Measurements from ENCODE around the gene GSTA5.
"Not testable (repeated sequence)": the region's sequence is repeated elsewhere in the genome, so short reads cannot be mapped to it uniquely, and the experiment has no call there.

Gene GSTA5

DNA sequence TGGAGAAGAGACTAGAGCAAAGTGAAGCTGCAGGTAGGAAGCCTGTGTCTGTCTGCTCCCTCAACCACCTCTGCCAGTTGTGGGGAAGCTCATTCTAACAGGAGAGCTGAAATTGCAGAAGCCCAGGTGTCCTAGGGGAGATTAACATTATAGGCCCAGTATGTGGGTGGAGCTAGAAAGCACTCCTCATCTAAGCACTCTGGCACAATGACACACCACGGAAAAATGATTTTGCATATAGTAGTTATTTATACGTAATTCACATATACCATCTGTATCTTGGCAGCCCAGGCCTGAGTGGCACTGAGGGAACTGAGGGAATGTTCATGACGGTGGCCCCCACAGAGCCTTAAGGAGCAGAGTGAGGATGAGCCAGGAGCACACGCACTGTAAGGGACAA is 9.7 kb downstream of the GSTA5 start:
- not testable (repeated sequence) for DNase-seq

DNA sequence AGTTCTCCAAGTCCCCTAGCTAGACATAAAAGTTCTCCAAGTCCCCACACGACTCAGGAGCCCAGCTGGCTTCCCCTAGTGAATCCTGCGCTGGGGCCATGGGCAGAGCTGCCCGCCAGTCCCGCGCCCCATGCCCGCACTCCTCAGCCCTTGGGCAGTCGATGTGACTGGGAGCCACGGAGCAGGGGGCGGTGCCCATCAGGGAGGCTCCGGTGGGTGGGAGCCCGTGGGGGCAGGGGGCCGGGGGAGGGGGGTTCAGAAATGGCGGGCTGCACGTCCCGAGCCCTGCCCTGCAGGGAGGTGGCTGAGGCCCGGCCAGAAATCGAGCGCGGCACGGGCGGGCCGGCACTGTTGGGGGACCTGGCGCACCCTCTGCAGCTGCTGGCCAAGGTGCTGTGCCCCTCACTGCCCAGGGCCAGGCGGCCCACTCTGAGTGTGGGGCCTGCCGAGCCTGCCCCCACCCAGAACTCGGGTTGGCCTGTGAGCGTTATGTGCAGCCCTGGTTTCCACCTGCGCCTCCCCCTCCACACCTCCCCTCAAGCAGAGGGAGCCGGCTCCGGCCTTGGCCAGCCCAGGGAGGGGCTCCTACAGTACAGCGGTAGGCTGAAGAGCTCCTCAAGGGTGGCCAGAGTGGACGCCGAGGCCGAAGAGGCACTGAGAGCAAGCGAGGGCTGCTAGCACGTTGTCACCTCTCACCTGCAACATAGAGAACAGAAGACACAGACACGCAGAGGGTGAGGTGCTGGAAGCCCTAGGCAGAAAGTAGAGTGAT is 11.4 kb downstream of the GSTA5 start:
- DNase-seq: no peak

DNA sequence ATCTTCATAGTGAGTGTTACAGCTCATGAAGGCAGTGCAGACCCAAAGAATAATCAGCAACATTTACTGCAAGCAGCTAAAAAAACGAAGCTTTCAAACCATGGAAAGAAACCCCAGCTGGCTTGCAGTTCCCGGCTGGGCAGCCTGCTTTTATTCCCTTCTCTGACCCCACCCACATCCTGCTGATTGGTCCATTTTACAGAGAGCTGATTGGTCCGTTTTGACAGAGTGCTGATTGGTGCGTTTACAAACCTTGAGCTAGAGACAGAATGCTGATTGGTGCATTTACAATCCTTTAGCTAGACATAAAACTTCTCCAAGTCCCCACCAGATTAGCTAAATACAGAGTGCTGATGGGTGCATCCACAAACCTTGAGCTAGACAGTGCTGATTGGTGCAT is 12.0 kb downstream of the GSTA5 start:
- DNase-seq: not testable (repeated sequence)

DNA sequence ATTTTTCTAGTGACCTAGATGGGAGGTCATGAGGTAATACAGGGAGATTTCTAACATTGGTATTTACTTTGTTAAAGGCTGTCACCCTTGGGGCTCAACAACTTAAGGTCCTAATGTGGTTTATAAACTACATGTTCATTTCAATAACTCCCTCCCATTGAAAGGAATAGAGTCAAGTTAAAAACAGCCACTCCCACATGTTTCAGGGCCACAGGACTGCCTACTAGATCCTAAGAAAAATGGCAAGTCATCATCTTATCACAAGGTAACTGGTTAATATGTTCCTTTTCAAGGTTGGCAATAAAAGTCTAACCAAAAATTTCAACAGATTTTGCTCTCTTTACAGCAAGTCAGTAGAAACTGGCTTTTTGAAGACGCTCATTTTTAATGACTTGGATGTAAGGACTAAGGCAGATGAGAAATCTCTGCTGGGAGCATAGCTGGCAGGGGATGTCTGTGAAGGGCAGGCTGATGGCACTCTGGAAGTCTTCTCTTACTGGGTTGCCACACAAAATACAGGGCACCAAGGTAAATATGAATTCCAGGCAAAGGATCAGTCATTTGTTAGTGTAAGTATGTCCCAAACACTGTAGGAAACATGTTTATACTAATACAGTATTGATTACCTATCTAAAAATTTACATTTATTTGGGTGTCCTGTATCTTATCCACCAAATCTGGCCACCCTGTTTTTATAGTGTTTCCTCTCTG is 13.4 kb downstream of the GSTA5 start:
- DNase-seq: not testable (repeated sequence)

DNA sequence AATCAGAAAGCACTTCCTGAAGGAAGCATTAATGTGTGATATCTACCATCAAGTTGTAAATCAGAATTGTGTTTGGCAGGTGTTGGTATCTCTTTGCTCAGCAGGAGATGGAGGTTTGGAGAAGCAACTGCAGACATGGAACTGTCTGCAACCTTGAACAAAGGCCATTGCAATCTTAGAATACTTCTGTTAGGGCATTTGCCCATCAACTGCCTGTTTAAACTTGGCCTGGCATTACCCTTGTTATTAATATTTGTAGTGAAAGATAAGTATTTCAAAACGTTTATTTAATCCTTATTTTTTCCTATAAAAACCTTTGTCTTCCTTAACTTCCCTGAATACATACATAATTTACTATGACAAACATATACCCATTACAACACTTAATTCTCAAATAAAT is 14.1 kb downstream of the GSTA5 start:
- DNase-seq: no peak

DNA sequence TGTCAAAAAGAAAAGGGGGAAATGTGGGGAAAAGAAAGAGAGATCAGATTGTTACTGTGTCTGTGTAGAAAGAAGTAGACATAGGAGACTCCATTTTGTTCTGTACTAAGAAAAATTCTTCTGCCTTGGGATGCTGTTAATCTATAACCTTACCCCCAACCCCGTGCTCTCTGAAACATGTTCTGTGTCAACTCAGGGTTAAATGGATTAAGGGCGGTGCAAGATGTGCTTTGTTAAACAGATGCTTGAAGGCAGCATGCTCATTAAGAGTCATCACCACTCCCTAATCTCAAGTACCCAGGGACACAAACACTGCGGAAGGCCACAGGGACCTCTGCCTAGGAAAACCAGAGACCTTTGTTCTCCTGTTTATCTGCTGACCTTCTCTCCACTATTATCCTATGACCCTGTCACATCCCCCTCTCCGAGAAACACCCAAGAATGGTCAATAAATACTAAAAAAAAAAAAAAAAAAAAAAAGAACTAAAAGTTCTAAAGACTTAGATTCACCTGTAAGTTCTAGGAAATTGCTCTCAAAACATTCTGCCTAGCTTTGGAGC is 14.6 kb downstream of the GSTA5 start:
- not testable (repeated sequence) for DNase-seq

DNA sequence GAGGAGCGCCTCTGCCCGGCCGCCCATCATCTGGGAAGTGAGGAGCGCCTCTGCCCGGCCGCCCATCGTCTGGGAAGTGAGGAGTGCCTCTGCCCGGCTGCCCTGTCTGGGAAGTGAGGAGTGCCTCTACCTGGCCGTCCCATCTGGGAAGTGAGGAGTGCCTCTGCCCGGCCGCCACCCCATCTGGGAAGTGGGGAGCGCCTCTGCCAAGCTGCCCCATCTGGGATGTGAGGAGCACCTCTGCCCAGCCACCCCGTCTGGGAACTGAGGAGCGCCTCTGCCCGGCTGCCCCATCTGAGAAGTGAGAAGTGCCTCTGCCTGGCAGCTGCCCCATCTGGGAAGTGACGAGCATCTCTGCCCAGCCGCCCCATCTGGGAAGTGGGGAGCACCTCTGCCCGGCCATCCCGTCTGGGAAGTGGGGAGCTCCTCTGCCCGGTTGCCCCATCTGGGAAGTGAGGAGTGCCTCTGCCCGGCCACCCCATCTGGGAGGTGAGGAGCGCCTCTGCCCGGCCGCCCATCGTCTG is 15.3 kb downstream of the GSTA5 start:
- not testable (repeated sequence) for DNase-seq

DNA sequence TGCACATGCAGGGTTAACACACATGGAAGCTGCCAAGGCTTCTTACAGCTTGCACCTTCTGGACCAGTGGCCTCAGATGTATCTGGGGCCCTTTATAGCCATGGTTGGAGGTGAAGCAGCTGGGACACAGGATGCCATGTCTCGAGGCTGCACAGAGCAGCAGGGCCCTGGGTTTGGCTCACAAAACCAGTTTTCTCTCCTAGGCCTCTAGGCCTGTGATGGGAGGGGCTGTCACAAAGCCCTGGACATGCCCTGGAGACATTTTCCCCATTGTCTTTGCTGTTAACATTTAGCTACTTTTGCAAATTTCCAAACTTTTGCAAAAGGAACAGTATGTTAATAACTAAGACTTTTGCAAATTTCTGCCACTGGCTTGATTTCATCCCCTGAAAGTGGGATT is 18.8 kb downstream of the GSTA5 start:
- no peak for DNase-seq

DNA sequence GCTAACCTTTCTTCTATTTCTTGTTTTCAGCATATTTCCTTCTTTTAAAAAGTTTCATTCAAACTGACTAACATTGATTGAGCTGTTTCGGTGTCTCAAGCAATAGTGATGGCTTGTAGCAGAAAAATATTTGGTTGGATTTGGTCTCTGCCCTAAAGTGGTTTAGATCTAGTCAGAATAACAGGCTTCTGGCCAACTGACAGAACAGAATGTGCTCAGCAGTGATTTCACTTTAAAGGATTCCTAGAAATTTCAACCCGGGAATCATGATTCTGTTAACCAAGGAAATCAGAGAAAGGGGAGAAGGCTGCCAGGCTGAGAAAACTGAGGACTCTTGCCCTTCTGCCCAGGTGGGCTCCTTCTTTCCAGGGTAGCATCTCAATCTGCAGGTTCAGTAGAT is 20.4 kb downstream of the GSTA5 start:
- no peak for DNase-seq

DNA sequence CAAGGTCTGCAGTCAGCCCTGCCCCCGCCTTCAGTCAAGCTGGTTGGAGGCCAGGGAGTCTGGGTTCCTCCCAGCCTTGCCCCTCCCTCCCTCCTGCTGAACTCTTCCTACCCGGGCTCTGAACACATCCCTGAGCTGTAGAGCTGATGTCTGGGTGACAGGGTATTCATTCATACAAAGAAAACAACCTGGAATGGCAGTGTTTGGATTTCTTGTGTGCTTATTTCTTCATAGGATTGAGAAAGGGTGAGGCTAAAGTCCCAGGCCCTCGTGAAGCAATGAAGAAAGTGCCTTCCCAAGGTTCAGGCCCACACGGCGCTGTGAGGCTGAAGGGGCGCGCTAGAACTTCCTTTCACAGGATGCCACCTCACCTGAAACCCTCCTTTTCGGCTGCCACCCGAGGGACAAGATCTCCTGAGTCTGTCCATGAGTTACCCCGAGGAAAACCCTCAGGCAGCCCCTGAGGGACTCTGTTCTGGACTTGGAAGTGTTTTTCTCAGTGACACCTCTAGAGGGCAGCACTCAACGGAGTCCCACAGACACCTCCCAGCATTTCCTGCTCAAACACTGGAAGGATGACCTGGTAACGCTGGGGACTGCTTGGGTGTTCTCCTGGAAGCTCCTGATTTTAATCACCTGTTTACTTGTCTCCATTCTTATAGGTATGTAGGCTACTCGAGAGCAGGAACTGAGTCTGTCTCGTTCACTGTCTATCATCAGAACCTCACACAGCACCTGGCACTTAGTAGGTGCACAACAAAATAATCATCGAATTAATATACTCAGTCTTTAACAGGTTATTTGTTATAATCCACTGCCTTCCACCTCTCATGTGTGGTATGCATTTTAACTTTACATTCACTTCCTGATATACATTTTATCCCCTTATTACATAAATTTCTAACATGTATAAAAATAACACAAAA is 25.2 kb downstream of the GSTA5 start:
- DNase-seq: peak; percentile 37

DNA sequence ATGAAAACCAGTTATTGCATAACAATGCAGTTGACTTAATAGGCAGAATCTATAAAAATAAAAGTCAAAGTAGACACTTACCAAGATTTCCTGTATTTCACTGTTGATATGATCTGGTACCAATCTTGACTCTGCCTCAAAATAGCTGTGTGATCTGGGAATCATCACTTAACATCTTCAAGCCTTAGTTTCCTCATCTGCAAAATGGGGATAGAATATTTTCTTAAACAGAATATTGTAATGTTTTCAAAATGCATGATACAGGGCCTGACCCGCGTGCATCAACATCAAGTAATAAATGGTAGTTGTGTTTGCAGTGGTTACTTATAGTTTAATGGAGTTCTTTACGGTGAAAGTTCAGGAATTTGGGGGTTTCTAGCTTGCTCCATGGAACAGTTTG is 26.1 kb downstream of the GSTA5 start:
- DNase-seq: not testable (repeated sequence)

DNA sequence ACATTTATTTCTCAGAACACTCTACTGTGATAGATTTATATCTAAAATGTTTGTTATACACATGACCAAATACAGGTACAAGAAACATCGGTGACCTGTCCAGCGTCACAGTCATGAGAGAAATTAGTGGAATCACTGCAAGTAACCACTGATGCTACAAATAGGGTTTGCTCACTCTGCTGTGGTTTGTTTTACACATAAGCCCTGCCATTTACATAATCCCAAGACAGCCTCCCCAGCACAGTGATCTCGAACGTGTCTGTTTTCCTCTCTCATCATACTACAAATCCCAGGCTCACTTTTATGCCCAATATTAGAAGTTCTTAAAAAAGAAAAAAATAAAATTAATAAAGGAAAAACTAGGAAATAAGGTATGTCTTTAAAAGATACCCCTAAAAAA is 30.8 kb downstream of the GSTA5 start:
- not testable (repeated sequence) for DNase-seq

DNA sequence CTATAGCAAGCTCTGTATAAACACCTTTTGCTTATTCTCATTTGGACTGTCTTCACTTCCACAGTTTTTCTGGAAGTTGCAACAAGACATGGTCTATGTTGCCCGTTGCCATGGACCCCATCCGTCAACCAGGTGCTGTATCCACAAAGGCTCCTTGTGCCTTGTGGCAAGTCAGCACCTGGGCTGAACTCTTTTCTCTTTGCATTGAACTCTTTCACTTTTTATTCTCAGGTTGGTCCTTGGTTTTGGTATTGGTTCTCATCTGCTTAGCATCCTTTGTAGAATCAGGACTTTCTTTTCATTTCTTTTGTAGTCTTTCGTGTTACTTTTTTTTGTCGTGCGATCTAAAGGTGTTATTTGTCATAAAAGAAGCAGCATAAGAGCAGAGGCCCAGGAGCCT is 32.0 kb downstream of the GSTA5 start:
- DNase-seq: no peak

DNA sequence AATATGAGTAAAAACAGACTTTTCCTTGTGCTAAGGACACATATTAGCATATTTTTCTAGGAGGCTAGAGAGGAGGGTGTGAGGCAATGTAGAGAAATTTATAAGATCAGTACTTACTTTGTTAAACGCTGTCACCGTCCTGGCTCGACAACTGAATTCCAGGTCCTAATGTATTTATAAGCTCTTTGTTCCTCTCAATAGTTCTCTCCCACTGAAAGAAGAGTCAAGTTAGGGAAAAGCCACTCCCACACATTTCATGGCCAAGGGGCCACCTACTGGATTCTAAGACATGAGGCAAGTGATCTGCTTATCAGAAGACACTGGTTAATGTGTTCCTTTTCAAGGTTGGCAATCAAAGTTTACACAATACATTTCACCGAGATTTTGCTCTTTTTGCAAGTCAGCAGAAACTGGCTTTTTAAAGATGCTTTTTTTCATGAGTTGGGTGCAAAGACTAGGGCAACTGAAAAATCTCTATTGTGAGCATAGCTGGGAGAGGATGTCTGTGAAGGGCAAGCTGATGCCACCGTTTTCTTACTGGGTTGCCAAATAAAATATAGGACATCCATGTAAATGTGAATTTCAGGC is 36.9 kb downstream of the GSTA5 start, which contains the start of gene GSTA1:
GSTA1 (minus strand) TSS at position 149 of the 588 bp plus-strand sequence. CDS start 4,549 bp downstream, outside the sequence.
- DNase-seq: not testable (repeated sequence)

DNA sequence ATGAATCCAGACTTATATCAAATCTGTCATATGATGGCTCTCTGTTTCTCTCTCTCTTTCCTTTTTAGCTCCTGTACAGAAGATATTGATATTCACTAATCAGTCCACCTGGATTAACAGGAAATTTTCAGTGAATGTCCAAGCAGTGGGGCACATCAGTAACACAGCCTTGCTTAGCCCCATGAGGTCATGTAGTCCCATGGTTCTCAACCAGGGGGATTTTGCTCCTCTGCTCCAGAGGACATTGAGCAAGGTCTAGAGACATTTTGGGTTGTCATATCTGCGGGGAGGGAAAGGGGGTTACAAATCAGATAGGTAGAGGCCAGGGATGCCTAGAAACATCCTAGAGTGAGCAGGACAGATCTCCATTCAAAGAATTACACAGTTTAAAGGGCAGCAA is 37.8 kb downstream of the GSTA5 start:
- no peak for DNase-seq

DNA sequence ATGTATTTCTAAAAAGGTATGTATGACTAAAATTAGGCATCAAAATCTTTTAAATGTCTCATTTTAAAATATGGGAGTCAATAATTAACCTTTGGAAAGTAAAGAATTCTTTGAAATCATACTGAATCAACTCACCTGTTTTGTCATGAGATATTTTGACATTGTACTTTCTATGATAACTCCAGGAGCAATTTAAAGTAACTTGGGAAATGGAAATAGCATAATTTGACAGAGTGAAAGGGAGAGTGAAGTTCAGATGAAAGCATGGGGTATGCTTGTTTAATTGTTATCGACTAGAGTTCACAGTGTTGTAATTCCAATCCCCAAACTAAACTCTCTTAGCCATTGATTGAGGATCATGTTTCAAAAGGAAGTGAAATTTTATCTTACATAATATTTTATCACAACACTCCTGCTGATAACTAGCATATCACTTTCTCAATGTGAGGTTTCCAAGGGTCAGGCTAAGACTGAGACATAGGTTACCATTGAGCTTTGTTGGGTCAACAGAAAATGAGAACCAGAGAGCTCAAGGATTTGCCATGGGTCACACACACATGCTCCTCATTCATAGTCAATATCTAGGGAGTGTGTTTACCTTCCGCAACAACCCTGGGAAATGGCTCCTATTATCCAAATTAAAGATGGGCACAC is 39.3 kb downstream of the GSTA5 start:
- DNase-seq: no peak

DNA sequence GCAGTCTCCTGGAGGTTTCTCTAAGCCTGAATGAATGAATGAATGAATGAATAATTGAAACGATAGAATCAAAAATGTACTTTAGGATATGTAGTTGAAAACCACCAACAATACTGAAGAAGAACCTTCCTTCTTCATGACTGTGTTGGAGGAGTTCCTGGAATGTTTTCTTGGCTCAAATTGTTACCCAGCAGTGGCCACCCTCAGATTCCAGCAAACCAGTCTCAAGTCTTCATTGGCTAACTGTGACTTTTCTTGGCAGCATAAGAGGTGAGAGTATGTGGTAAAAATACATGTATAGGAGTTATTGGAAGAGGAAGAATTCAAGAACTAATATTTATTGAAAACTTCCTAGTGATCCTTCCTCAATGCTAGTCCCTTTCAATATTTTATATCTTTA is 41.3 kb downstream of the GSTA5 start:
- DNase-seq: not testable (repeated sequence)

DNA sequence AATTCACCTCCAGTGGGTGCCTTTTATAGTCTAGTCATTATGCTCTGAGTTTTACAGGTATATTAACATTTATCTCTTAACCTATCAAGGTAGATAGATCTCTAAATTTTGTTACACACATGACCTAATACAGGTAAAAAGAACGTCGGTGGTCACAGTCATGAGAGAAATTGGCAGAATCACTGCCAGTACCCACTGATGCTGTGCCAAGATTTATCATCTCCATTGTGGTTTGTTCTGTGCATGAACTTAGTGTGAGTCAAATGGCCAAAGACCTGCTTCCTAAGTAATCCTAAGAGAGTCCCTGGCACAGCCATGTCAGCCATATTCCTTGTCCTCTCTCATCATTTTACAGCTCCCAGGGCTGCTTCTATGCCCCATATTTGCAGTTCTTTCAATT is 46.2 kb downstream of the GSTA5 start:
- not testable (repeated sequence) for DNase-seq

DNA sequence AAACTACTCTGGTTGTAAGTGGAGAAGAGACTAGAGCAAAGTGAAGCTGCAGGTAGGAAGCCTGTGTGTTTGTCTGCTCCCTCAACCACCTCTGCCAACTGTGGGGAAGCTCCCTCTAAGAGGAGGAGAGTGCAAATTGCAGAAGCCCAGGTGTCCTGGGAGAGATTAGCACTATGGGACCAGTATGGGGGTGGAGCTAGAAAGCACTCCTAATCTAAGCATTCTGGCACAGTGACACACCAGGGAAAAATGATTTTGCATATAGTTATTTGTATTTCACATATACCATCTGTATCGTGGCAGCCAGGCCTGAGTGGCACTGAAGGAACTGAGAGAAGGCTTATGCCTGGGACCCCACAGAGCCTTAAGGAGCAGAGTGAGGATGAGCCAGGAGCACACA is 49.8 kb downstream of the GSTA5 start:
- no peak for DNase-seq

DNA sequence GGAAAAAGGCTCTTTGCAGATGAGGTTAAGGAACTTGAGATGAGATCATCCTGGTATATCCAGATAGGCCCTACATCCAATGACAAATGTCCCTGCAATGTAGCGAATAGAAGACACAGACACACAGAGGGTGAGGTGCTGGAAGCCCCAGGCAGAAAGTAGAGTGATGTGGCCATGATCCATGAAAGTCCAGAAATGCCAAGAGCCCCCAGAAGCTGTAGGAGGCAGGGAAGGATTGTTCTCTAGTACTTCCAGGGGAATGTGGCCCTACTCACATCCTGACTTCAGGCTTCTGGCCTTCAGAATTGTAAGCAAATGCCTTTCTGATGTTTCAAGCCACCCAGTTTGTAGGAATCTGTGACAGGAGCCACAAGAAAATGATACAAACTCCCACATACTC is 51.0 kb downstream of the GSTA5 start:
- DNase-seq: not testable (repeated sequence)

DNA sequence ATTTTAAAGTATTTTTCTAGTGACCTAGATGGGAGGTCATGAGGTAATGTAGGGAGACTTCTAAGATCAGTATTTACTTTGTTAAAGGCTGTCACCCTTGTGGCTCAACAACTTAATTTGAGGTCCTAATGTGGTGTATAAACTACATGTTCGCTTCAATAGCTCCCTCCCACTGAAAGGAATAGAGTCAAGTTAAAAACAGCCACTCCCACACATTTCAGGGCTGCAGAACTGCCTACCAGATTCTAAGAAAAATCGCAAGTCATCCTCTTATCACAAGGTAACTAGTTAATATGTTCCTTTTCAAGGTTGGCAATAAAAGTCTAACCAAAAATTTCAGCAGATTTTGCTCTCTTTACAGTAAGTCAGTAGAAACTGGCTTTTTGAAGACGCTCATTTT is 52.1 kb downstream of the GSTA5 start:
- DNase-seq: no peak

DNA sequence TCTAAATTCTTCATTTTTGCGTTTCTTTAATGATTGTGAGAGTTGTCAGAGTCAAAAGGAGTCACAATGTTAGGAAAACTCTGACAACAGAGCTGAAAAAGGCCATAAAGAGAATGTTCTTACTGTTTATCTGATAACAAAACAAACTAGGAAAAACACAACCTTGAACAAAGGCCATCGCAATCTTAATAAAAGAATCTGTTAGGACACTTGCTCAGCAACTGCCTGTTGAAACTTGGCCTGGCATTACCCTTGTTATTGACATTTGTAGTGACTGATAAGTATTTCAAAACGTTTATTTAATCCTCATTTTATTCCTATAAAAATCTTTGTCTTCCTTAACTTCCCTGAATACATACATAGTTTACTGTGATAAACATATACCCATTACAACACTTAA is 52.7 kb downstream of the GSTA5 start:
- DNase-seq: no peak
